ENCODE results near the gene LDLRAD4. TPM values are rescaled to one million over a fixed set of nuclear protein-coding genes. Genes with fewer than 3 reads are reported as not detected.

Gene LDLRAD4
- total and polyA plus RNA-seq, 2 donors (not counting 1 experiment from before 2014, with no cell fraction given) = 13.9 to 35.7 TPM

GRCh38 chr18:13211534-13211933 is 7.0 kb upstream of the LDLRAD4 start:
- TF ChIP-seq, protein P1, sequence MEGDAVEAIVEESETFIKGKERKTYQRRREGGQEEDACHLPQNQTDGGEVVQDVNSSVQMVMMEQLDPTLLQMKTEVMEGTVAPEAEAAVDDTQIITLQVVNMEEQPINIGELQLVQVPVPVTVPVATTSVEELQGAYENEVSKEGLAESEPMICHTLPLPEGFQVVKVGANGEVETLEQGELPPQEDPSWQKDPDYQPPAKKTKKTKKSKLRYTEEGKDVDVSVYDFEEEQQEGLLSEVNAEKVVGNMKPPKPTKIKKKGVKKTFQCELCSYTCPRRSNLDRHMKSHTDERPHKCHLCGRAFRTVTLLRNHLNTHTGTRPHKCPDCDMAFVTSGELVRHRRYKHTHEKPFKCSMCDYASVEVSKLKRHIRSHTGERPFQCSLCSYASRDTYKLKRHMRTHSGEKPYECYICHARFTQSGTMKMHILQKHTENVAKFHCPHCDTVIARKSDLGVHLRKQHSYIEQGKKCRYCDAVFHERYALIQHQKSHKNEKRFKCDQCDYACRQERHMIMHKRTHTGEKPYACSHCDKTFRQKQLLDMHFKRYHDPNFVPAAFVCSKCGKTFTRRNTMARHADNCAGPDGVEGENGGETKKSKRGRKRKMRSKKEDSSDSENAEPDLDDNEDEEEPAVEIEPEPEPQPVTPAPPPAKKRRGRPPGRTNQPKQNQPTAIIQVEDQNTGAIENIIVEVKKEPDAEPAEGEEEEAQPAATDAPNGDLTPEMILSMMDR (IDR thresholded peaks at IDR 0.05) = no peak
- no peak for TF ChIP-seq EZH2 (IDR thresholded peaks at IDR 0.05; ENCODE audit: borderline replicate concordance, insufficient read depth, low read depth, low read length, poor library complexity, severe bottlenecking)
- no peaks in the 10 kb centered on the region for H3K36me3 ChIP-seq (replicated peaks in 1 of 2; ENCODE audit: control extremely low read depth in 1 of 2, control insufficient read depth in 1 of 2, extremely low read depth in 1 of 2, insufficient read depth in 2 of 2, low read length in 1 of 2)
- H3K4me2 ChIP-seq (replicated peaks; ENCODE audit: low read depth, low read length, poor library complexity, severe bottlenecking) = no peak overlapping the region
- no peak overlapping the region for H3K27ac ChIP-seq (ENCODE audit: low read length in 2 of 2)
- ChIA-PET CTCF (interaction anchor here (1.0 kb wide), 1 partner anchor 53 kb away, joined by 3 read pairs; no protein-coding TSS in a partner anchor), POLR2A (no interaction called here)
- WGBS (ENCODE audit: insufficient coverage) = 73% methylated on average over 3 of the region's 7 CpGs
- Mint-ChIP-seq H3K4me3 (no peak overlapping the region), H3K9me3 (ENCODE audit: insufficient read depth) (no peaks in the 10 kb centered on the region), H3K4me1 (peaks cover 5% of the 10 kb centered on the region), H3K27ac (no peak overlapping the region), H3K27me3 (peaks cover 53% of the 10 kb centered on the region)
- H3K27me3 ChIP-seq (replicated peaks in 1 of 4; ENCODE audit: control extremely low read depth in 1 of 4, control insufficient read depth in 3 of 4, insufficient read depth in 4 of 4, low read length in 3 of 4) = peaks cover 0 to 36% (median 10%) of the 10 kb centered on the region in 4 experiments
- H3K4me3 ChIP-seq (ENCODE audit: control extremely low read depth in 1 of 5, extremely low read depth in 1 of 5, insufficient read depth in 1 of 5, low read depth in 2 of 5, low read length in 4 of 5) = no peak overlapping the region
- H3K9ac ChIP-seq (ENCODE audit: low read length) = no peak overlapping the region
- H4K20me1 ChIP-seq (ENCODE audit: control insufficient read depth, insufficient read depth, low read length, poor library complexity, severe bottlenecking) = no peaks in the 10 kb centered on the region
- no peaks in the 10 kb centered on the region for H3K9me3 ChIP-seq (ENCODE audit: control extremely low read depth in 1 of 3, control insufficient read depth in 2 of 3, insufficient read depth in 1 of 3, low read length in 2 of 3)
- DNase-seq = no peak
- H2AFZ ChIP-seq (ENCODE audit: insufficient read depth, low read depth, low read length, poor library complexity, severe bottlenecking) = no peak overlapping the region
- ATAC-seq (ENCODE audit: low read depth) = no peak
- intact Hi-C loops (cut with micrococcal nuclease) = no loop called here
- peaks cover 7% of the 10 kb centered on the region in 2 donors for H3K4me1 ChIP-seq (ENCODE audit: control insufficient read depth in 2 of 2, insufficient read depth in 2 of 2, low read length in 2 of 2)
- H3K79me2 ChIP-seq (ENCODE audit: control insufficient read depth, insufficient read depth, low read length) = no peaks in the 10 kb centered on the region

- no peak overlapping the region for H3K4me3 ChIP-seq (ENCODE audit: control extremely low read depth in 1 of 5, extremely low read depth in 1 of 5, insufficient read depth in 1 of 5, low read depth in 2 of 5, low read length in 4 of 5)
- no peak for DNase-seq
- intact Hi-C loops (cut with micrococcal nuclease) = no loop called here
These were observed 5.3 kb upstream of the LDLRAD4 start for GRCh38 chr18:13213036-13213795.

More at GRCh38 chr18:13213036-13213795, 5.3 kb upstream of the LDLRAD4 start:
- no peak for TF ChIP-seq EZH2 (IDR thresholded peaks at IDR 0.05; ENCODE audit: borderline replicate concordance, insufficient read depth, low read depth, low read length, poor library complexity, severe bottlenecking)
- TF ChIP-seq, protein P1 (IDR thresholded peaks at IDR 0.05) = no peak
- Histone ChIP-seq H2AFZ (ENCODE audit: insufficient read depth, low read depth, low read length, poor library complexity, severe bottlenecking) (no peak overlapping the region), H3K79me2 (ENCODE audit: control insufficient read depth, insufficient read depth, low read length) (no peaks in the 10 kb centered on the region), H3K4me2 (replicated peaks; ENCODE audit: low read depth, low read length, poor library complexity, severe bottlenecking) (no peak overlapping the region), H3K4me1 (ENCODE audit: control insufficient read depth in 2 of 2, insufficient read depth in 2 of 2, low read length in 2 of 2) (peaks cover 12 to 15% of the 10 kb centered on the region in 2 donors), H3K9ac (ENCODE audit: low read length) (no peak overlapping the region), H3K27me3 (replicated peaks in 1 of 4; ENCODE audit: control extremely low read depth in 1 of 4, control insufficient read depth in 3 of 4, insufficient read depth in 4 of 4, low read length in 3 of 4) (peaks cover 0 to 36% (median 11%) of the 10 kb centered on the region in 4 experiments), H3K36me3 (replicated peaks in 1 of 2; ENCODE audit: control extremely low read depth in 1 of 2, control insufficient read depth in 1 of 2, extremely low read depth in 1 of 2, insufficient read depth in 2 of 2, low read length in 1 of 2) (no peaks in the 10 kb centered on the region), H3K27ac (ENCODE audit: low read length in 2 of 2) (no peak overlapping the region), H4K20me1 (ENCODE audit: control insufficient read depth, insufficient read depth, low read length, poor library complexity, severe bottlenecking) (no peaks in the 10 kb centered on the region), H3K9me3 (ENCODE audit: control extremely low read depth in 1 of 3, control insufficient read depth in 2 of 3, insufficient read depth in 1 of 3, low read length in 2 of 3) (no peaks in the 10 kb centered on the region)
- WGBS (ENCODE audit: insufficient coverage) = 90% methylated on average over 10 of the region's 18 CpGs
- ChIA-PET POLR2A (no interaction called here), CTCF (interaction anchor here (1.1 kb wide), 1 partner anchor 318 kb away, joined by 4 read pairs; no protein-coding TSS in a partner anchor)
- H3K9me3 Mint-ChIP-seq (ENCODE audit: insufficient read depth) = no peaks in the 10 kb centered on the region
- H3K27me3 Mint-ChIP-seq = peaks cover 45% of the 10 kb centered on the region
- no peak overlapping the region for H3K27ac Mint-ChIP-seq
- no peak overlapping the region for H3K4me3 Mint-ChIP-seq
- peaks cover 10% of the 10 kb centered on the region for H3K4me1 Mint-ChIP-seq
- ATAC-seq (ENCODE audit: low read depth) = no peak
